ENCODE results near the gene CTNNBL1. TPM values are rescaled to one million over a fixed set of nuclear protein-coding genes. Genes with fewer than 3 reads are reported as not detected.
"Not testable (repeated sequence)": the region's sequence is repeated elsewhere in the genome, so short reads cannot be mapped to it uniquely, and the experiment has no call there.

The CTNNBL1 gene
- total RNA-seq, 1 experiment from 2014 or later = 55.4 TPM

GRCh38 chr20:37680420-37680819 lies 13.4 kb upstream of the CTNNBL1 start:
- no peaks in the 10 kb centered on the region for H3K79me2 ChIP-seq (ENCODE audit: insufficient read depth, low read length)
- RAD21 ChIA-PET (ENCODE audit: low non-redundant PET in 1 of 2, low total read pairs in 2 of 2, uncharacterized antibody in 2 of 2, unreplicated experiment in 2 of 2) = no interaction called here
- H3K27ac ChIP-seq (ENCODE audit: low read depth, low read length) = no peak overlapping the region
- POLR2A ChIA-PET = no interaction called here
- H3K9ac ChIP-seq (ENCODE audit: low read length) = no peak overlapping the region
- H4K20me1 ChIP-seq (ENCODE audit: insufficient read depth) = no peaks in the 10 kb centered on the region
- H3K9me2 ChIP-seq (ENCODE audit: insufficient read depth) = no peaks in the 10 kb centered on the region
- DNase-seq (ENCODE audit: low read depth, low spot score) = no peak
- no peaks in the 10 kb centered on the region for H3K36me3 ChIP-seq (ENCODE audit: control insufficient read depth in 1 of 2, insufficient read depth in 2 of 2, low read length in 2 of 2)
- CTCF ChIA-PET = no interaction called here
- TF ChIP-seq POLR2A (IDR thresholded peaks at IDR 0.05; ENCODE audit: borderline replicate concordance, extremely low read depth, insufficient read depth, insufficient read length) (no peak), ZFX (IDR thresholded peaks at IDR 0.05) (no peak), ATF3 (IDR thresholded peaks at IDR 0.05) (no peak)
- intact Hi-C loops (cut with micrococcal nuclease) = no loop called here
- H3K9me3 ChIP-seq (ENCODE audit: control insufficient read depth in 1 of 2, insufficient read depth in 1 of 2, low read depth in 1 of 2, low read length in 2 of 2) = no peaks in the 10 kb centered on the region
- BruUV-seq (replicated peaks) = no TSS peak
- H3K4me2 ChIP-seq (ENCODE audit: low read length) = no peak overlapping the region
- ATAC-seq = no peak
- no peak overlapping the region for H2AFZ ChIP-seq (ENCODE audit: low read depth, low read length, poor library complexity, severe bottlenecking)
- H3K27me3 ChIP-seq (ENCODE audit: insufficient read depth, low read length) = peaks cover 50% of the 10 kb centered on the region
- H3K4me1 ChIP-seq (ENCODE audit: control insufficient read depth in 1 of 2, insufficient read depth in 2 of 2, low read length in 2 of 2) = no peaks in the 10 kb centered on the region
- H3K4me3 ChIP-seq (replicated peaks in 1 of 2; ENCODE audit: low read depth in 1 of 2, low read length in 2 of 2) = no peak overlapping the region

- ChIA-PET POLR2A (no interaction called here), RAD21 (ENCODE audit: low non-redundant PET in 1 of 2, low total read pairs in 2 of 2, uncharacterized antibody in 2 of 2, unreplicated experiment in 2 of 2) (no interaction called here), CTCF (no interaction called here)
- ATAC-seq (no peak), DNase-seq (ENCODE audit: low read depth, low spot score) (no peak)
- H3K9ac ChIP-seq (ENCODE audit: low read length) = no peak overlapping the region
- intact Hi-C loops (cut with micrococcal nuclease) = no loop called here
- H3K4me1 ChIP-seq (ENCODE audit: control insufficient read depth in 1 of 2, insufficient read depth in 2 of 2, low read length in 2 of 2) = no peaks in the 10 kb centered on the region
- no peaks in the 10 kb centered on the region for H4K20me1 ChIP-seq (ENCODE audit: insufficient read depth)
- no peak overlapping the region for H2AFZ ChIP-seq (ENCODE audit: low read depth, low read length, poor library complexity, severe bottlenecking)
- no peak for TF ChIP-seq ZBTB33 (IDR thresholded peaks at IDR 0.05; ENCODE audit: extremely low read depth, insufficient replicate concordance, low read length)
- TF ChIP-seq JUND (IDR thresholded peaks at IDR 0.05) = no peak
- TF ChIP-seq REST (IDR thresholded peaks at IDR 0.05; ENCODE audit: low read depth) = peak; percentile 3; the same call in 1 of the 2 replicates
- TF ChIP-seq ZNF274 (IDR thresholded peaks at IDR 0.05; ENCODE audit: low read depth, low read length) = no peak
- no peak for TF ChIP-seq SIN3A (IDR thresholded peaks at IDR 0.05; ENCODE audit: low read depth)
- no TSS peak for BruUV-seq (replicated peaks)
- H3K79me2 ChIP-seq (ENCODE audit: insufficient read depth, low read length) = no peaks in the 10 kb centered on the region
- no peaks in the 10 kb centered on the region for H3K9me3 ChIP-seq (ENCODE audit: control insufficient read depth in 1 of 2, insufficient read depth in 1 of 2, low read depth in 1 of 2, low read length in 2 of 2)
- H3K27ac ChIP-seq (ENCODE audit: low read depth, low read length) = no peak overlapping the region
- no peaks in the 10 kb centered on the region for H3K36me3 ChIP-seq (ENCODE audit: control insufficient read depth in 1 of 2, insufficient read depth in 2 of 2, low read length in 2 of 2)
- no peak overlapping the region for H3K4me2 ChIP-seq (ENCODE audit: low read length)
- no peak overlapping the region for H3K4me3 ChIP-seq (replicated peaks in 1 of 2; ENCODE audit: low read depth in 1 of 2, low read length in 2 of 2)
- peaks cover 50% of the 10 kb centered on the region for H3K27me3 ChIP-seq (ENCODE audit: insufficient read depth, low read length)
- no peaks in the 10 kb centered on the region for H3K9me2 ChIP-seq (ENCODE audit: insufficient read depth)
Observed at GRCh38 chr20:37681384-37682112, 12.3 kb upstream of the CTNNBL1 start.

GRCh38 chr20:37683146-37683545 lies 10.7 kb upstream of the CTNNBL1 start:
- POLR2A ChIA-PET; H3K4me2 ChIP-seq (ENCODE audit: low read length); H3K9ac ChIP-seq (ENCODE audit: low read length); H3K4me1 ChIP-seq (ENCODE audit: control insufficient read depth in 1 of 2, insufficient read depth in 2 of 2, low read length in 2 of 2); H3K36me3 ChIP-seq (ENCODE audit: control insufficient read depth in 1 of 2, insufficient read depth in 2 of 2, low read length in 2 of 2); DNase-seq (ENCODE audit: low read depth, low spot score); intact Hi-C loops (cut with micrococcal nuclease); H3K9me2 ChIP-seq (ENCODE audit: insufficient read depth); H4K20me1 ChIP-seq (ENCODE audit: insufficient read depth); RAD21 ChIA-PET (ENCODE audit: low non-redundant PET in 1 of 2, low total read pairs in 2 of 2, uncharacterized antibody in 2 of 2, unreplicated experiment in 2 of 2); H3K27ac ChIP-seq (ENCODE audit: low read depth, low read length); ATAC-seq; H3K79me2 ChIP-seq (ENCODE audit: insufficient read depth, low read length); H3K9me3 ChIP-seq (ENCODE audit: control insufficient read depth in 1 of 2, insufficient read depth in 1 of 2, low read depth in 1 of 2, low read length in 2 of 2); H3K4me3 ChIP-seq (replicated peaks in 1 of 2; ENCODE audit: low read depth in 1 of 2, low read length in 2 of 2); BruUV-seq (replicated peaks); CTCF ChIA-PET; H2AFZ ChIP-seq (ENCODE audit: low read depth, low read length, poor library complexity, severe bottlenecking): not testable (repeated sequence)
- H3K27me3 ChIP-seq (ENCODE audit: insufficient read depth, low read length) = peaks cover 52% of the 10 kb centered on the region

Measured in HCT116 (cell line).